ENCODE measurements around the gene CASK.

CASK gene

GRCh38 chrX:41931591-41931990 is 8.2 kb upstream of the CASK start:
- TF ChIP-seq CTCF (IDR thresholded peaks at IDR 0.05; ENCODE audit: low read length, missing control alignments), result no peak
- no peak overlapping the region for H3K4me3 ChIP-seq (replicated peaks; ENCODE audit: low read depth, low read length)

GRCh38 chrX:41923978-41924683 is 777 bp upstream of the CASK start:
- no peak for TF ChIP-seq CTCF (IDR thresholded peaks at IDR 0.05; ENCODE audit: low read length, missing control alignments)
- H3K4me3 ChIP-seq (replicated peaks; ENCODE audit: low read depth, low read length), result peak overlapping the region; percentile 69
- DNase-seq (ENCODE audit: low read depth), result peak; percentile 53

More at GRCh38 chrX:41931591-41931990, 8.2 kb upstream of the CASK start:
- no peak for DNase-seq (ENCODE audit: low read depth)

GRCh38 chrX:41922431-41923151 is 763 bp downstream of the CASK start:
- DNase-seq (ENCODE audit: low read depth), result peak; percentile 16
- TF ChIP-seq CTCF (IDR thresholded peaks at IDR 0.05; ENCODE audit: low read length, missing control alignments), result no peak

GRCh38 chrX:41921492-41922430 is 1.6 kb downstream of the CASK start:
- H3K4me3 ChIP-seq (replicated peaks; ENCODE audit: low read depth, low read length), result peak overlapping the region; percentile 75
- peak; percentile 73 for DNase-seq (ENCODE audit: low read depth)
- no peak for TF ChIP-seq CTCF (IDR thresholded peaks at IDR 0.05; ENCODE audit: low read length, missing control alignments)

More at GRCh38 chrX:41922431-41923151, 763 bp downstream of the CASK start:
- H3K4me3 ChIP-seq (replicated peaks; ENCODE audit: low read depth, low read length), result peak overlapping the region; percentile 75

GRCh38 chrX:41919870-41920269 is 3.5 kb downstream of the CASK start:
- TF ChIP-seq CTCF (IDR thresholded peaks at IDR 0.05; ENCODE audit: low read length, missing control alignments), result no peak
- DNase-seq (ENCODE audit: low read depth), result no peak
- H3K4me3 ChIP-seq (replicated peaks; ENCODE audit: low read depth, low read length), result no peak overlapping the region

- no peak overlapping the region for H3K4me3 ChIP-seq (replicated peaks; ENCODE audit: low read depth, low read length)
- no peak for DNase-seq (ENCODE audit: low read depth)
- TF ChIP-seq CTCF (IDR thresholded peaks at IDR 0.05; ENCODE audit: low read length, missing control alignments), result no peak
Observed at GRCh38 chrX:41917517-41917916, 5.8 kb downstream of the CASK start.
